Activated CD4-positive, alpha-beta T cell treated with anti-CD3 and anti-CD28 coated beads, Interleukin-2, amount 50 U/mL, for 1 hour (primary cell): Measurements from ENCODE around the gene CAPZA2.
"Not testable (repeated sequence)": the region's sequence is repeated elsewhere in the genome, so short reads cannot be mapped to it uniquely, and the experiment has no call there.

Experiments used
- DNase-seq: peaks from one replicate; pipeline ENCODE4 v3.0.0-alpha.2; 2020

CAPZA2 gene

GRCh38 chr7:116955801-116956476, 93.6 kb downstream of the CAPZA2 start:
- DNase-seq = no peak

GRCh38 chr7:116956477-116956804, 94.1 kb downstream of the CAPZA2 start:
- DNase-seq = no peak

GRCh38 chr7:116957874-116958273, 95.5 kb downstream of the CAPZA2 start:
- no peak for DNase-seq

- DNase-seq = not testable (repeated sequence)
Observed at GRCh38 chr7:116961966-116962673, 99.7 kb downstream of the CAPZA2 start.

GRCh38 chr7:116963234-116963633, 100.8 kb downstream of the CAPZA2 start:
- DNase-seq = no peak

- no peak for DNase-seq
Observed at GRCh38 chr7:116966601-116967000, 104.2 kb downstream of the CAPZA2 start.

GRCh38 chr7:116967254-116967922, 105.0 kb downstream of the CAPZA2 start:
- no peak for DNase-seq

- DNase-seq = no peak
Observed at GRCh38 chr7:116967983-116968382, 105.6 kb downstream of the CAPZA2 start.

- no peak for DNase-seq
Observed at GRCh38 chr7:116968631-116969030, 106.2 kb downstream of the CAPZA2 start.

GRCh38 chr7:116969371-116969902, 107.0 kb downstream of the CAPZA2 start:
- DNase-seq = no peak

- DNase-seq = no peak
Observed at GRCh38 chr7:116970238-116970910, 108.0 kb downstream of the CAPZA2 start.

GRCh38 chr7:116971153-116971552, 108.8 kb downstream of the CAPZA2 start:
- DNase-seq = not testable (repeated sequence)
